ENCODE measurements around the gene CDKN1C.

Gene CDKN1C

DNA sequence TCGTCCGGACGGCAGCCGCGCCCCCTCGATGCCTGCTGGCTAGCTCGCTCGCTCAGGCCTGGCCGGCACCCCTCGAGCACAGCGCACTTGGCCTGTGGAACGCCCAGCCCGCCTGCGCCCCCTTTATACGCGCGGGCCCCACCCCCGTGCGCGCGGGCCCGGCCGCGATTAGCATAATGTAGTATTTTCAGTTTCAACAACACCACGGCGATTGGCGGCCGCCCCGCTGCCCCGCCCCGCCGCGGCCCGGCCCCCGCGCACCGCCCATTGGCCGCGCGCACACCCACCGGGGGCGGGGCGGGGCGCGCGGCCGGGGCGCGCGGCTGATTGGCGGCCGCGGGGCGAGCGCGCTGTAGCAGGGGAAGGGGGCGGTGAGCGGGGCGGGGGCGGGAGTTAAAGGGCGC, at the start of gene CDKN1C:
Gene CDKN1C, minus strand, starts transcription at position 98 of the 404 bp plus-strand sequence. CDS start 319 bp downstream, outside the sequence.
- Histone ChIP-seq H2AFZ (ENCODE audit: low read length, unreplicated experiment) (peak within 1 kb of the TSS; percentile 37), H3K27ac (ENCODE audit: low read depth, low read length) (no peak within 1 kb of the TSS), H3K79me2 (ENCODE audit: control insufficient read depth, insufficient read depth, low read length, unreplicated experiment) (no peaks in the 10 kb centered on the region), H3K27me3 (ENCODE audit: insufficient read depth, low read length) (peaks cover 19% of the 10 kb centered on the region), H3K36me3 (ENCODE audit: insufficient read depth, low read length) (no peaks in the 10 kb centered on the region), H3K4me3 (ENCODE audit: low read depth, low read length) (peak within 1 kb of the TSS; percentile 83), H3K4me1 (ENCODE audit: control insufficient read depth, insufficient read depth, low read length, unreplicated experiment) (no peaks in the 10 kb centered on the region)

DNA sequence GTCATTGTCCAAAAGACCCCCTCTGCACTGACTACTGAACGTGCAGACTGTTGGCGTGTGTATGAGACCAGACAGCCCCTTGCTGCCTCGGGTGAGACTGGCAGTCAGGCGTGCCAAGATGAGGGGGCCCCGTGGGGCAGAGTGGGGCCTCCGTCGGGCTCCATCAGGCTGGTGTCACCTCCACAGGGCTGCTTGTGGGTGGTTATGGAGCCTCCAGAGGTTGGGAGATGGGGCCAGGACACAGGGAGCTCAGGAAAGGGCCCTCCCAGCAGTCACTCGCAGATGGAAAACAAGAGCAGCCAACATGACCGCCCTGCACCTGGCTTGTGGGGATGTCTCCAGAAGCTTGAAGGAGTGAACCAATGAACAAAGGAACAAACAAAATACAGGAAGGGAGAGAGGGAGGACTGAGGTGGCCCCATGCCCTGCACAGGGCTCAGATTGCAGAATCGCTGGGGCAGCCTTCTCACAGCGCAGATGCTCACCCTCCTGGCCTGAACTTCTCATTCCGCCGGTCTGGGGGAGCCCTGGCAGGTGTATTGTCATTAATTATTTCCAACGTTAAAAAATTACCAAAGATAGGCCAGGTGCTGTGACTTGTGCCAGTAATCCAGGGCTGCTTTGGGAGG, 49.1 kb upstream of the CDKN1C start:
- H3K4me1 ChIP-seq (ENCODE audit: control insufficient read depth, insufficient read depth, low read length, unreplicated experiment): peaks cover 16% of the 10 kb centered on the region
- H3K27ac ChIP-seq (ENCODE audit: low read depth, low read length): no peak overlapping the region
- peaks cover 10% of the 10 kb centered on the region; the same call in 1 of the 2 replicates for H3K36me3 ChIP-seq (ENCODE audit: insufficient read depth, low read length)
- H2AFZ ChIP-seq (ENCODE audit: low read length, unreplicated experiment): no peak overlapping the region
- H3K79me2 ChIP-seq (ENCODE audit: control insufficient read depth, insufficient read depth, low read length, unreplicated experiment): no peaks in the 10 kb centered on the region
- H3K27me3 ChIP-seq (ENCODE audit: insufficient read depth, low read length): no peaks in the 10 kb centered on the region
- no peak overlapping the region for H3K4me3 ChIP-seq (ENCODE audit: low read depth, low read length)

DNA sequence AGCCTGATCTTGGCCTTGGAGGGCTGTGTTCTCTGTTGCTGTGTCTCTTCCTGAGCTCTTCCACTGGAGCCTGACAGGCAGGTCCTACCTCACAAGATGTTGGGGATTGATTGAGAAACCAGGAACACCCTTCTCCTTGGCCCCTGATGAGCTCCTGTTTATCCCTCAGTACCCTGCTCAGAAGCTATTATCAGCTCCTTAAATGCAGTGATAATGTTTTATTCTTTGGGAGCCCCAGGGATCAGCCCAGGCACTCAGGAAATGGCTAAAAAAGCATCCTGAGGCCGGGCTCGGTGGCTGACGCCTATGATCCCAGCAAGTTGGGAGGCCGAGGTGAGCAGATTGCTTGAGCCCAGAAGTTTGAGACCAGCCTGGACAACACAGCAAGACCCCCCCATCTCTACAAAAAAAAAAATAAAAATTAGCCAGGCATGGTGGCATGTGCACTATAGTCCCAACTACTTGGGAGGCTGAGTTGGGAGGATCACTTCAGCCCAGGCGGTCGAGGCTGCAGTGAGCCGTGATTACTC, 48.5 kb upstream of the CDKN1C start:
- Histone ChIP-seq H3K79me2 (ENCODE audit: control insufficient read depth, insufficient read depth, low read length, unreplicated experiment) (peaks cover 1% of the 10 kb centered on the region), H2AFZ (ENCODE audit: low read length, unreplicated experiment) (no peak overlapping the region), H3K36me3 (ENCODE audit: insufficient read depth, low read length) (peaks cover 8% of the 10 kb centered on the region; the same call in 1 of the 2 replicates), H3K4me1 (ENCODE audit: control insufficient read depth, insufficient read depth, low read length, unreplicated experiment) (peaks cover 15% of the 10 kb centered on the region), H3K27ac (ENCODE audit: low read depth, low read length) (no peak overlapping the region; the same call in 1 of the 2 replicates), H3K4me3 (ENCODE audit: low read depth, low read length) (no peak overlapping the region), H3K27me3 (ENCODE audit: insufficient read depth, low read length) (no peaks in the 10 kb centered on the region)

DNA sequence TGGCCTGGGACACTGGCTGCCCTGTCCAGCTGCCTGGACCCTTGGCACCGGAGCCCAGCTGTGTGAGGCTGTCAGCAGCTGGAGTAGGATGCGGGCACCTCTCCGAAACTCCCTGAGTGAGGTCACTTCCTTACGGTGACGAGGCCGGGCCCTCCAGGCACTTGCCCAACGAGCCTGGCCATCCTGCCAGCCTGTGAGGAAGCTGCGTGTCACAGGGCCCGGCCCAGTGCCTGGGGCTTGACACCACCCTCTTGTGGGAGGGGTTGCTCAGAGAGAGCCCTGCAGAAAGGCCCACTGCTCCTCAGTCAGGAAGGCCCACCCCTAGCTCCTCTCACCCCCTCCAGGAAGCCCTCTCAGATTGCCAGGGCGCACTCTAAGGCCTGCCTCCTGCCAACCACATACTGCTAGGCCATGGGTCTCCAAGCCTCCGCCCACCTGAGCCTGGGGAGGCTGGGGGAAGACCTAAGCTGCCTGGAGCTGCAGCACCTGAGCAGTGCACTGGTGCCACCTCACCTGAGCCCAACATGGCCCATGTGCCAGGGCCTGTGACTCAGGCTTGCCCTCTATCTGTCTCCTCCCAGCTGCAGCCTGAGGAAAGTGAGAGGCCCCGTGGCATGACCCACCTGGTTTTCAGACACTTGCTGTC, 47.9 kb upstream of the CDKN1C start:
- H3K4me1 ChIP-seq (ENCODE audit: control insufficient read depth, insufficient read depth, low read length, unreplicated experiment): peaks cover 15% of the 10 kb centered on the region
- no peaks in the 10 kb centered on the region for H3K27me3 ChIP-seq (ENCODE audit: insufficient read depth, low read length)
- H3K36me3 ChIP-seq (ENCODE audit: insufficient read depth, low read length): peaks cover 4% of the 10 kb centered on the region; the same call in 1 of the 2 replicates
- H2AFZ ChIP-seq (ENCODE audit: low read length, unreplicated experiment): no peak overlapping the region
- peaks cover 7% of the 10 kb centered on the region for H3K79me2 ChIP-seq (ENCODE audit: control insufficient read depth, insufficient read depth, low read length, unreplicated experiment)
- peak overlapping the region; percentile 82 for H3K27ac ChIP-seq (ENCODE audit: low read depth, low read length)
- peak overlapping the region; percentile 48 for H3K4me3 ChIP-seq (ENCODE audit: low read depth, low read length)

DNA sequence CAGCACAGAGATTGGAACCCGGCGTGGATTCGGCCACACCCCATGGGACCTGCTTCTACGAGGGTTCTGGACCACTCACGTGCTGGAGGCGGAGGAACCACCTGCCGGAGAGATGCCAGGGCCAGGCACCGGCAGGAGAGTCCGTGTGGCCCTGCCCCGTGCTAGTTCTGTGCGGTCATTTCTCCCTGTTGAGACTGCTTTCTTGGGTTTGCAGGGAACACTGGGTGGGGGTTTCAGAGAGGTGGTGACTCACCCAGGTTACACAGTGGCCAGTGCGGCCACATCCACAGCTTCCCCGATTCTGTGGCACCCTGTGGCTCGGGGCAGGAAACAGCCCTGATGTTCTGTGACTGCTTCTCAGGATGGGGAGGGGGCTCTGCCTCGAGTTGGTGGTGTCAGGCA, 47.3 kb upstream of the CDKN1C start:
- H3K79me2 ChIP-seq (ENCODE audit: control insufficient read depth, insufficient read depth, low read length, unreplicated experiment): peaks cover 13% of the 10 kb centered on the region
- peak overlapping the region; percentile 48 for H3K4me3 ChIP-seq (ENCODE audit: low read depth, low read length)
- H3K27me3 ChIP-seq (ENCODE audit: insufficient read depth, low read length): no peaks in the 10 kb centered on the region
- peaks cover 3% of the 10 kb centered on the region; the same call in 1 of the 2 replicates for H3K36me3 ChIP-seq (ENCODE audit: insufficient read depth, low read length)
- H3K4me1 ChIP-seq (ENCODE audit: control insufficient read depth, insufficient read depth, low read length, unreplicated experiment): peaks cover 17% of the 10 kb centered on the region
- H2AFZ ChIP-seq (ENCODE audit: low read length, unreplicated experiment): no peak overlapping the region
- H3K27ac ChIP-seq (ENCODE audit: low read depth, low read length): peak overlapping the region; percentile 82

DNA sequence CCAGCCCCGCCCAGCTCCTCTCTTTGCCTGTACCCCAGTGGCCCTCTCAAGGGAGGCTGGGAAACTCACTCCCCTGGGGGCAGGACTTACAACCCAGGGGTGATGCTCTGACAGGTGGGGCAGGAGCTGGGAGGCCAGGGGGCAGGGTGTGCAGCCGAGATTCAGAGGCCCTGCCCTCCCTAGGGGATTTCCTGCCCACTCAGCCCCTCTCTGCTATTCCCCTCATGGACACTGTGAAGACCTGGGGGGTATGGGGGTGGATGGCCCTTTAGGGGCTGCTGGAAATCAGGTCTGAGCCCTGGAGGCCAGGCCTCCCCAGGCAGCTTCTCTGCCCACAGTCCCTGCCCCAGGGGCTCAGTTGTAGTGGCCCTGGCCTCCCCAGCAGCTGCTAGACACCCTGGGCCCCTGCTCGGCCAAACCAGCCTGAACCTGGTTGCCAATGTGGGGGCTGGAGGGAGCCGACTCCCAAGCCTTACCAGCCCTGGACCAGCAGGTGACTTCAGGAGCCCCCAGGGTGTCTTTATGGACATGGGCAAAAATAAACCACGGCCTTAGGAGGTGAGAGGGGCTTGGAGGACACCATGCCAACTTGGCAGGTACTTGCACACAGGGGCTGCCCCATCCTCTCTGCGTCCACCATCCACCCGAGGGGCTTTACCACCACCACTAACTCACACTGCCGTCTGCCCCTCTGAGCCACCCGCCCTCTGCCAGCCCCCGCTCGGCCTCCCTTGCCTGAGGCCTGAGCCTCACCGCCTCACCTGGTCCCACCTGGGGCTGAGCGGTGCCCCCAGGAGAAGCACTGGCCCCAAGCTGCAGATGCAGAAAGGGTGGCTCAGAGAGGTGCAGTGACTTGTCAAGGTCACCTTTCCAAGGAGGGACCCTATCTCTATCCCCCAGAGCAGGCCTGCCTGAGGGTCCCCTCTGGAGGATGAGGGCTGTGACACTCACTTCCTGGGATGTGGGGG, 46.5 kb upstream of the CDKN1C start:
- Histone ChIP-seq H3K4me1 (ENCODE audit: control insufficient read depth, insufficient read depth, low read length, unreplicated experiment) (peaks cover 24% of the 10 kb centered on the region), H2AFZ (ENCODE audit: low read length, unreplicated experiment) (no peak overlapping the region), H3K27me3 (ENCODE audit: insufficient read depth, low read length) (no peaks in the 10 kb centered on the region), H3K79me2 (ENCODE audit: control insufficient read depth, insufficient read depth, low read length, unreplicated experiment) (peaks cover 21% of the 10 kb centered on the region), H3K4me3 (ENCODE audit: low read depth, low read length) (no peak overlapping the region), H3K36me3 (ENCODE audit: insufficient read depth, low read length) (no peaks in the 10 kb centered on the region), H3K27ac (ENCODE audit: low read depth, low read length) (peak overlapping the region; percentile 82; the same call in 1 of the 2 replicates)

DNA sequence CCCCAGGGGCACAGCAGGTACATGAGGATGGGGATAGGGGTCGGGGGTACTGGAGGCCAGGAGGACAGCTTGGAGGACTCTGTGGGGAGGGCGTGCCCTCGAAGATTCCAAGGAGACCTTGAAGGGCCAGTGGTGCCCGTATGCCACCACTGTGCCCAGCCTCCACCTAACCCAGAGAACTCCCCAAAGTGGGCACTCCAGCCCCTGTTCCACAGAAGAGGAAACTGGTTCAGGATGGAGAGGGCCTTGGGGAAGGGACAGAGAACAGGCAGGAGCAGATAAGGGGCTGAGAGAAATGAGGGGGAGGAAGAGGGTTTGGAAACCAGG, 45.8 kb upstream of the CDKN1C start:
- H3K4me1 ChIP-seq (ENCODE audit: control insufficient read depth, insufficient read depth, low read length, unreplicated experiment): peaks cover 28% of the 10 kb centered on the region
- no peaks in the 10 kb centered on the region for H3K36me3 ChIP-seq (ENCODE audit: insufficient read depth, low read length)
- H2AFZ ChIP-seq (ENCODE audit: low read length, unreplicated experiment): no peak overlapping the region
- no peaks in the 10 kb centered on the region for H3K27me3 ChIP-seq (ENCODE audit: insufficient read depth, low read length)
- H3K4me3 ChIP-seq (ENCODE audit: low read depth, low read length): no peak overlapping the region
- no peak overlapping the region for H3K27ac ChIP-seq (ENCODE audit: low read depth, low read length)
- H3K79me2 ChIP-seq (ENCODE audit: control insufficient read depth, insufficient read depth, low read length, unreplicated experiment): peaks cover 28% of the 10 kb centered on the region

DNA sequence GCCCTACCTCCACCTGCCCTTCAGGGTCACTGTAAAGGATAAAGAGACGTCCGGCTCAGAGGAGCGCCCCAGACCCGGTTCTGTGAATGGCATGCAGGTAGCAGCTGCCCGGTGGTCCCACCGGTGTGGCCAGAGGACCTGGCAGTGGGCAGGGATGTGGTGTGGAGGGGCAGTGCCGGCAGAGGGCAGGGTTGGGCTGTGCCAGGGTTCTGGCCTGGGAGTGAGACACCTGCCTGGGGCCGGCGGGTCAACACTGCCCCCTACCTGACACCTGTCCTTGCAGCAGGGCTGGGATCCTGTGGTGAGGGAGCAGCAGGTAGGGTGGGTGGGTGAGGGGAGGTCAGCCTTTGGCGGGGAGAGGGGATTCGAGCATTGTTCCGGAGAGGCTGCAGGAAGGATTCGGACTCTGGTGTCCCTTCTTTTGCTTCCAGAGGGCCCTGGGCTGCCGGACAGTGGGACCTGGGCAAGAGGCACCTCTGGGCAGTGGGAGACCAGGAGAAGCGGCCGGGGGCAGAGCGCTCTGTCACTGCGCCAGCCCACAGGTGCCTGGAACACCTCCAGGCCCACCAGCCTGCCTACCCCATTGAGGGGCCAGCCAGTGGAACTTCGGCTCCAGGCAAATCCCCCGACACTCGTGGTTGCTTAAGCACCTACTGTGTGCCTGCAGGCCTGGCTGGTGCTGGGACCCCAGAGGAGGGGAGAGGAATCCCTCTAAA, 45.3 kb upstream of the CDKN1C start:
- Histone ChIP-seq H3K79me2 (ENCODE audit: control insufficient read depth, insufficient read depth, low read length, unreplicated experiment) (peaks cover 30% of the 10 kb centered on the region), H3K4me3 (ENCODE audit: low read depth, low read length) (peak overlapping the region; percentile 99), H3K36me3 (ENCODE audit: insufficient read depth, low read length) (no peaks in the 10 kb centered on the region), H3K27me3 (ENCODE audit: insufficient read depth, low read length) (no peaks in the 10 kb centered on the region), H3K4me1 (ENCODE audit: control insufficient read depth, insufficient read depth, low read length, unreplicated experiment) (peaks cover 28% of the 10 kb centered on the region), H3K27ac (ENCODE audit: low read depth, low read length) (peak overlapping the region; percentile 88), H2AFZ (ENCODE audit: low read length, unreplicated experiment) (peak overlapping the region; percentile 47)

DNA sequence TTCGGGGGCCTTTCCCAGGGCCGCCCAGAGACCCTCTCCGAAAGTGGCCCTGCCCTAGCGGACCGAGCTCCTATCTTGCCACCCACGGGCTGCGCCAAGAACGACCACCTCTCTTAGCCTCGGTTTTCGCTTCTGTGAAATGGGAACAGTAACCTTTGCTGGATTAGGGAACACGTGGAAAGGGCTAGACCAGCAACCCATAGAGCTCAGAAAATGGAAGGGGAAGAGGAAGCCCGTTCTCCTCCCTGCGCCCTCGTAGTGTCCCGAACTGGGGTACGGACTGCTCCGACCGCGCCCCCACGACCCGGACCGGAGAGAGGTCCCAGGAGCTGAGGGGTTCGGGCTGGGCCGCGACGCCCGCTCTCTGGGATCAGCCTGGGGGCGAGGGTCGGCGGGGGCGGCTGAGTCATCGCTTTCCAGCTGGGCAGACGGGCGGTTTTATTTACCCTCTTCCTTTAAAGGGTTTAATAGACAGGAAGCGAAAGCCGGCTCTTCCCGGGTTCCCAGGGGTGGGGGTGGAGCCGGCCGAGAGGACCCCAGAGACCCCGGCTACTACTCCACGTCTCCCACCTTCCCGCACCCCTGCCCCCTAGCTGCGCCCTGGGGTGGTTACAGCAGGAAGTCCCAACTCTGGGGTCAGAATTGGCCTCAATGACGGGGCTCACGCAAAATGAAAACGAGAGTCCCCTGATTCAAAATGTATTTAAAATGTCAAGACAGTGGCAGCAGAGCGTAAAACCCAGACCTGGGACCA, 44.6 kb upstream of the CDKN1C start:
- peak overlapping the region; percentile 78 for H2AFZ ChIP-seq (ENCODE audit: low read length, unreplicated experiment)
- H3K4me3 ChIP-seq (ENCODE audit: low read depth, low read length): peak overlapping the region; percentile 99
- H3K79me2 ChIP-seq (ENCODE audit: control insufficient read depth, insufficient read depth, low read length, unreplicated experiment): peaks cover 30% of the 10 kb centered on the region
- peak overlapping the region; percentile 88 for H3K27ac ChIP-seq (ENCODE audit: low read depth, low read length)
- peaks cover 28% of the 10 kb centered on the region for H3K4me1 ChIP-seq (ENCODE audit: control insufficient read depth, insufficient read depth, low read length, unreplicated experiment)
- no peaks in the 10 kb centered on the region for H3K36me3 ChIP-seq (ENCODE audit: insufficient read depth, low read length)
- H3K27me3 ChIP-seq (ENCODE audit: insufficient read depth, low read length): no peaks in the 10 kb centered on the region
